Measurements from ENCODE around the gene GALNT2. TPM values are rescaled to one million over a fixed set of nuclear protein-coding genes. Genes with fewer than 3 reads are reported as not detected.

The GALNT2 gene
- total and polyA plus RNA-seq, 2 of the 13 experiments (the other 11 are each of a cell fraction or from before 2014, with no cell fraction given): 39.3 to 39.6 TPM

GRCh38 chr1:230266456-230266855 is 199.4 kb downstream of the GALNT2 start:
- Histone ChIP-seq H3K79me2 (ENCODE audit: insufficient read depth, low read length) (no peaks in the 10 kb centered on the region), H3K9me3 (ENCODE audit: low read length) (no peaks in the 10 kb centered on the region), H3K27ac (ENCODE audit: extremely low read length, insufficient read depth, low read length) (no peak overlapping the region), H4K20me1 (ENCODE audit: insufficient read depth, low read length) (peaks cover 2% of the 10 kb centered on the region; the same call in 1 of the 2 replicates), H3K4me3 (replicated peaks in 1 of 3; ENCODE audit: insufficient read depth in 1 of 3, low read depth in 2 of 3, low read length in 3 of 3) (no peak overlapping the region), H3K36me3 (replicated peaks in 1 of 2; ENCODE audit: control insufficient read depth in 1 of 2, insufficient read depth in 2 of 2, low read length in 2 of 2) (peaks cover 19 to 32% of the 10 kb centered on the region in 2 experiments), H3K27me3 (ENCODE audit: control insufficient read depth in 1 of 2, insufficient read depth in 2 of 2, low read length in 2 of 2) (no peaks in the 10 kb centered on the region; a peak in 1 of 5 replicates), H3K4me1 (ENCODE audit: insufficient read depth, low read length) (no peaks in the 10 kb centered on the region), H3K9ac (ENCODE audit: insufficient read depth, low read depth, low read length) (no peak overlapping the region), H2AFZ (ENCODE audit: low read length) (no peak overlapping the region), H3K4me2 (ENCODE audit: low read depth, low read length) (no peak overlapping the region)
- BruUV-seq (replicated peaks): no TSS peak
- no peak for TF ChIP-seq THAP9 (CRISPR knock-in tag; IDR thresholded peaks at IDR 0.05; ENCODE audit: borderline replicate concordance)
- no peak for TF ChIP-seq PHF5A (CRISPR knock-in tag; IDR thresholded peaks at IDR 0.05; ENCODE audit: low read depth, unreplicated experiment)
- no peak for TF ChIP-seq ATF7-NPFF (CRISPR knock-in tag; IDR thresholded peaks at IDR 0.05; ENCODE audit: low read depth)
- DNase-seq (ENCODE audit: low spot score): no peak
- FAIRE-seq: no peak
- in situ Hi-C loops (cut with HindIII; ENCODE audit: extremely low pct_ligation_motif_present, low pct_unique_long_range_greater_than_20kb): no loop called here
- intact Hi-C loops (cut with micrococcal nuclease; ENCODE audit: unreplicated experiment): no loop called here
- no peak for ATAC-seq
- WGBS (ENCODE audit: low lambda C conversion rate): 30% methylated on average over 2 of the region's 2 CpGs
- ChIA-PET CTCF (ENCODE audit: low intra/inter-chr PET ratio, low total read pairs) (no interaction called here), POLR2A (no interaction called here)

- H3K9me3 ChIP-seq (ENCODE audit: low read length): no peaks in the 10 kb centered on the region
- H3K36me3 ChIP-seq (replicated peaks in 1 of 2; ENCODE audit: control insufficient read depth in 1 of 2, insufficient read depth in 2 of 2, low read length in 2 of 2): peaks cover 19 to 32% of the 10 kb centered on the region in 2 experiments
- ATAC-seq: no peak
- no peaks in the 10 kb centered on the region; a peak in 1 of 5 replicates for H3K27me3 ChIP-seq (ENCODE audit: control insufficient read depth in 1 of 2, insufficient read depth in 2 of 2, low read length in 2 of 2)
- H3K9ac ChIP-seq (ENCODE audit: insufficient read depth, low read depth, low read length): no peak overlapping the region
- FAIRE-seq: no peak
- peaks cover 2% of the 10 kb centered on the region; the same call in 1 of the 2 replicates for H4K20me1 ChIP-seq (ENCODE audit: insufficient read depth, low read length)
- no peak for DNase-seq (ENCODE audit: low spot score)
- no peak for TF ChIP-seq FOXA1 (IDR thresholded peaks at IDR 0.05)
- no peak for TF ChIP-seq FOXA1 (CRISPR knock-in tag; IDR thresholded peaks at IDR 0.05)
- no peak for TF ChIP-seq SETDB1 (CRISPR knock-in tag; IDR thresholded peaks at IDR 0.05; ENCODE audit: borderline replicate concordance)
- ChIA-PET POLR2A (no interaction called here), CTCF (ENCODE audit: low intra/inter-chr PET ratio, low total read pairs) (no interaction called here)
- intact Hi-C loops (cut with micrococcal nuclease; ENCODE audit: unreplicated experiment): no loop called here
- no peaks in the 10 kb centered on the region for H3K79me2 ChIP-seq (ENCODE audit: insufficient read depth, low read length)
- 95% methylated on average over 15 of the region's 17 CpGs for WGBS (ENCODE audit: low lambda C conversion rate)
- in situ Hi-C loops (cut with HindIII; ENCODE audit: extremely low pct_ligation_motif_present, low pct_unique_long_range_greater_than_20kb): no loop called here
- H3K27ac ChIP-seq (ENCODE audit: extremely low read length, insufficient read depth, low read length): no peak overlapping the region
- no peak overlapping the region for H3K4me3 ChIP-seq (replicated peaks in 1 of 3; ENCODE audit: insufficient read depth in 1 of 3, low read depth in 2 of 3, low read length in 3 of 3)
- no peak overlapping the region for H3K4me2 ChIP-seq (ENCODE audit: low read depth, low read length)
- H2AFZ ChIP-seq (ENCODE audit: low read length): no peak overlapping the region
- no peaks in the 10 kb centered on the region for H3K4me1 ChIP-seq (ENCODE audit: insufficient read depth, low read length)
- BruUV-seq (replicated peaks): no TSS peak
Measured at GRCh38 chr1:230267338-230268065, 200.5 kb downstream of the GALNT2 start.

All from HepG2 (cell line).